SK-N-SH treated with all-trans-retinoic acid at 6 μM for 48 hours (cell line): ENCODE results near the gene C9orf50.
"Not testable (repeated sequence)": the region's sequence is repeated elsewhere in the genome, so short reads cannot be mapped to it uniquely, and the experiment has no call there.

Source experiments
- BACH2 ChIP-seq: fragments of 250-450 bp; sonication (Bioruptor Pico); IDR thresholded peaks from 2 replicates; pipeline ENCODE4 v1.9.0; 2021; ENCODE audit warnings: mild to moderate bottlenecking, borderline replicate concordance
- CSDC2 ChIP-seq: fragments of 250-450 bp; sonication (Bioruptor Pico); IDR thresholded peaks from 2 replicates; pipeline ENCODE4 v1.5.0; 2020; ENCODE audit warnings: mild to moderate bottlenecking, moderate library complexity
- OSR1 ChIP-seq: fragments of 250-450 bp; sonication (Bioruptor Pico); IDR thresholded peaks from 2 replicates; pipeline ENCODE4 v1.8.0; 2022; ENCODE audit warnings: moderate library complexity, mild to moderate bottlenecking, inconsistent platforms
- PPARA ChIP-seq: fragments of 250-450 bp; sonication (Bioruptor Pico); IDR thresholded peaks from 2 replicates; pipeline ENCODE4 v1.5.0; 2020; ENCODE audit warnings: mild to moderate bottlenecking, borderline replicate concordance
- RARB ChIP-seq: fragments of 250-450 bp; sonication (Bioruptor Pico); IDR thresholded peaks from 2 replicates; pipeline ENCODE4 v1.8.0; 2021; ENCODE audit warnings: mild to moderate bottlenecking, moderate library complexity
- TCF4 ChIP-seq: fragments of 250-450 bp; sonication (Bioruptor Pico); IDR thresholded peaks from 2 replicates; pipeline ENCODE4 v1.8.0; 2021; ENCODE audit warnings: mild to moderate bottlenecking, moderate library complexity, borderline replicate concordance
- ZFP3 ChIP-seq: fragments of 250-450 bp; sonication (Bioruptor Pico); IDR thresholded peaks from 2 replicates; pipeline ENCODE4 v1.5.0; 2020; ENCODE audit warnings: mild to moderate bottlenecking, moderate library complexity
- ZNF565 ChIP-seq: fragments of 450-650 bp; formaldehyde crosslinking; conservative IDR thresholded peaks from 2 replicates; pipeline ENCODE4 v1.5.0; 2020; ENCODE audit warnings: low read depth, mild to moderate bottlenecking, moderate library complexity
- ZNF70 ChIP-seq: fragments of 450-650 bp; formaldehyde crosslinking; IDR thresholded peaks from 2 replicates; pipeline ENCODE4 v1.5.0; 2020; ENCODE audit warnings: mild to moderate bottlenecking, moderate library complexity
- TF ChIP-seq, protein P1 (sequence below): fragments of 250-450 bp; sonication (Bioruptor Pico); IDR thresholded peaks from 2 replicates; pipeline ENCODE4 v1.8.0; 2020; ENCODE audit warnings: mild to moderate bottlenecking, moderate library complexity, borderline replicate concordance
- TF ChIP-seq, protein P2 (sequence below): fragments of 250-450 bp; sonication (Bioruptor Pico); IDR thresholded peaks from 2 replicates; pipeline ENCODE4 v1.8.0; 2021; ENCODE audit warnings: low read depth, mild to moderate bottlenecking, moderate library complexity, borderline replicate concordance

DNA sequence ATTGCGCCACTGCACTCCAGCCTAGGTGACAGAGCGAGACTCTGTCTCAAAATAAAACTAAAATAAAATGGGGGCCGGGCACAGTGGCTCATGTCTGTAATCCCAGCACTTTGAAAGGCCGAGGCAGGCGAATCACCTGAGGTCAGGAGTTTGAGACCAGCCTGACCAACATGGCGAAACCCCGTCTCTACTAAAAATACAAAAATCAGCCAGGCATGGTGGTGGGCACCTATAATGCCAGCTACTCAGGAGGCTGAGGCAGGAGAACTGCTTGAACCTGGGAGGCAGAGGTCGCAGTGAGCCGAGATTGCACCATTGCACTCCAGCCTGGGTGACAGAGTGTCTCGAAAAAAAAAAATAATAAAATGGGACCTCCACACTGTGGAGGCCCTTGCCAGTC is 15.4 kb upstream of the C9orf50 start:
- not testable (repeated sequence) for TF ChIP-seq ZFP3 (CRISPR knock-in tag); ZNF565 (CRISPR knock-in tag); TCF4 (CRISPR knock-in tag); CSDC2 (CRISPR knock-in tag); ZNF70 (CRISPR knock-in tag); BACH2; RARB (CRISPR knock-in tag); PPARA (CRISPR knock-in tag); OSR1
- TF ChIP-seq, protein P1, sequence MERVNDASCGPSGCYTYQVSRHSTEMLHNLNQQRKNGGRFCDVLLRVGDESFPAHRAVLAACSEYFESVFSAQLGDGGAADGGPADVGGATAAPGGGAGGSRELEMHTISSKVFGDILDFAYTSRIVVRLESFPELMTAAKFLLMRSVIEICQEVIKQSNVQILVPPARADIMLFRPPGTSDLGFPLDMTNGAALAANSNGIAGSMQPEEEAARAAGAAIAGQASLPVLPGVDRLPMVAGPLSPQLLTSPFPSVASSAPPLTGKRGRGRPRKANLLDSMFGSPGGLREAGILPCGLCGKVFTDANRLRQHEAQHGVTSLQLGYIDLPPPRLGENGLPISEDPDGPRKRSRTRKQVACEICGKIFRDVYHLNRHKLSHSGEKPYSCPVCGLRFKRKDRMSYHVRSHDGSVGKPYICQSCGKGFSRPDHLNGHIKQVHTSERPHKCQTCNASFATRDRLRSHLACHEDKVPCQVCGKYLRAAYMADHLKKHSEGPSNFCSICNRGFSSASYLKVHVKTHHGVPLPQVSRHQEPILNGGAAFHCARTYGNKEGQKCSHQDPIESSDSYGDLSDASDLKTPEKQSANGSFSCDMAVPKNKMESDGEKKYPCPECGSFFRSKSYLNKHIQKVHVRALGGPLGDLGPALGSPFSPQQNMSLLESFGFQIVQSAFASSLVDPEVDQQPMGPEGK (CRISPR knock-in tag) = not testable (repeated sequence)
- TF ChIP-seq, protein P2, sequence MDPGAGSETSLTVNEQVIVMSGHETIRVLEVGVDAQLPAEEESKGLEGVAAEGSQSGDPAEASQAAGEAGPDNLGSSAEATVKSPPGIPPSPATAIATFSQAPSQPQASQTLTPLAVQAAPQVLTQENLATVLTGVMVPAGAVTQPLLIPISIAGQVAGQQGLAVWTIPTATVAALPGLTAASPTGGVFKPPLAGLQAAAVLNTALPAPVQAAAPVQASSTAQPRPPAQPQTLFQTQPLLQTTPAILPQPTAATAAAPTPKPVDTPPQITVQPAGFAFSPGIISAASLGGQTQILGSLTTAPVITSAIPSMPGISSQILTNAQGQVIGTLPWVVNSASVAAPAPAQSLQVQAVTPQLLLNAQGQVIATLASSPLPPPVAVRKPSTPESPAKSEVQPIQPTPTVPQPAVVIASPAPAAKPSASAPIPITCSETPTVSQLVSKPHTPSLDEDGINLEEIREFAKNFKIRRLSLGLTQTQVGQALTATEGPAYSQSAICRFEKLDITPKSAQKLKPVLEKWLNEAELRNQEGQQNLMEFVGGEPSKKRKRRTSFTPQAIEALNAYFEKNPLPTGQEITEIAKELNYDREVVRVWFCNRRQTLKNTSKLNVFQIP (CRISPR knock-in tag) = not testable (repeated sequence)
